CD8-positive, alpha-beta memory T cell (primary cell): ENCODE data around the gene IFT52. TPM values are rescaled to one million over a fixed set of nuclear protein-coding genes. Genes with fewer than 3 reads are reported as not detected.

Experiments used
- CTCF ChIA-PET: fragments of 350-600 bp; sonication (Branson Sonifier 250); formaldehyde crosslinking; loops from one replicate; lab custom pipeline; 2021; ENCODE audit warnings: antibody characterized with exemption; lab: Charles Lee
- POLR2A ChIA-PET: fragments of 350-600 bp; sonication (Branson Sonifier 250); formaldehyde crosslinking; loops from one replicate; lab custom pipeline; 2021; ENCODE audit warnings: antibody characterized with exemption; lab: Charles Lee
- DNase-seq, 5 donors: peaks; one replicate each; pipeline versions ENCODE4 v3.0.0 to v3.0.0-alpha.2; 2020 to 2022; ENCODE audit warnings: mixed read lengths in 1 of 5
- H3K27ac ChIP-seq: one replicate; pipeline ENCODE4 v1.7.0; 2013; ENCODE audit warnings: low read depth, mild to moderate bottlenecking, low read length, moderate library complexity
- H3K27me3 ChIP-seq: 2 replicates; pipeline ENCODE4 v1.7.0; 2013; ENCODE audit warnings: low read length, mild to moderate bottlenecking; ENCODE audit not compliant: insufficient read depth, poor library complexity, severe bottlenecking
- H3K36me3 ChIP-seq: 2 replicates; pipeline ENCODE4 v1.7.0; 2013; ENCODE audit warnings: mild to moderate bottlenecking, low read length, moderate library complexity; ENCODE audit not compliant: insufficient read depth
- H3K4me1 ChIP-seq: 2 replicates; pipeline ENCODE4 v1.7.0; 2013; ENCODE audit warnings: mild to moderate bottlenecking, low read length, moderate library complexity; ENCODE audit not compliant: insufficient read depth
- H3K4me3 ChIP-seq: 2 replicates; pipeline ENCODE4 v1.7.0; 2013; ENCODE audit warnings: mild to moderate bottlenecking, low read length
- H3K9me3 ChIP-seq: 2 replicates; pipeline ENCODE4 v1.7.0; 2013; ENCODE audit warnings: mild to moderate bottlenecking, low read length
- H3K27ac Mint-ChIP-seq, 8 donors: one replicate each; pipeline ENCODE4 v1.8.0; 2020 to 2021; ENCODE audit warnings: mixed read lengths in 8 of 8, mild to moderate bottlenecking in 6 of 8, inconsistent platforms in 3 of 8, moderate library complexity in 3 of 8
- H3K27me3 Mint-ChIP-seq, 2 donors: one replicate each; pipeline ENCODE4 v1.8.0; 2020 to 2021; ENCODE audit warnings: mixed read lengths in 2 of 2, mild to moderate bottlenecking in 1 of 2, moderate library complexity in 1 of 2
- H3K36me3 Mint-ChIP-seq, 3 donors: one replicate each; pipeline ENCODE4 v1.8.0; 2020 to 2021; ENCODE audit warnings: mixed read lengths in 3 of 3, inconsistent platforms in 1 of 3, mild to moderate bottlenecking in 1 of 3
- H3K4me1 Mint-ChIP-seq, 3 donors: one replicate each; pipeline ENCODE4 v1.8.0; 2020 to 2021; ENCODE audit warnings: mixed read lengths in 3 of 3, inconsistent platforms in 1 of 3, mild to moderate bottlenecking in 1 of 3
- H3K4me3 Mint-ChIP-seq, 7 donors: one replicate each; pipeline ENCODE4 v1.8.0; 2020 to 2021; ENCODE audit warnings: mixed read lengths in 7 of 7, mild to moderate bottlenecking in 6 of 7, moderate library complexity in 4 of 7, inconsistent platforms in 2 of 7
- H3K9me3 Mint-ChIP-seq, 5 donors: one replicate each; pipeline ENCODE4 v1.8.0; 2020 to 2022; ENCODE audit warnings: mixed read lengths in 5 of 5, mild to moderate bottlenecking in 3 of 5, moderate library complexity in 2 of 5, inconsistent platforms in 1 of 5
- polyA plus RNA-seq: library from polyadenylated mRNA; unstranded; fragments of 300-500 nt; fragmentation: Illumina TruSeq; gene quantifications from one replicate; pipeline ENCODE4 v1.2.3, GENCODE V29; 2021
- total RNA-seq, 2 experiments: library from RNA; stranded (reverse); gene quantifications; one replicate each; pipeline ENCODE4 v1.2.3, GENCODE V29; 2021

IFT52 gene
- total and polyA plus RNA-seq, 3 experiments from 2014 or later, result 20.2 to 31.6 (median 21.3) TPM

GRCh38 chr20:43570496-43570895 is 20.2 kb upstream of the IFT52 start:
- CTCF ChIA-PET, result no interaction called here
- peaks cover 0 to 5% of the 10 kb centered on the region in 2 donors for H3K27me3 Mint-ChIP-seq
- no peaks in the 10 kb centered on the region for H3K36me3 ChIP-seq

DNA sequence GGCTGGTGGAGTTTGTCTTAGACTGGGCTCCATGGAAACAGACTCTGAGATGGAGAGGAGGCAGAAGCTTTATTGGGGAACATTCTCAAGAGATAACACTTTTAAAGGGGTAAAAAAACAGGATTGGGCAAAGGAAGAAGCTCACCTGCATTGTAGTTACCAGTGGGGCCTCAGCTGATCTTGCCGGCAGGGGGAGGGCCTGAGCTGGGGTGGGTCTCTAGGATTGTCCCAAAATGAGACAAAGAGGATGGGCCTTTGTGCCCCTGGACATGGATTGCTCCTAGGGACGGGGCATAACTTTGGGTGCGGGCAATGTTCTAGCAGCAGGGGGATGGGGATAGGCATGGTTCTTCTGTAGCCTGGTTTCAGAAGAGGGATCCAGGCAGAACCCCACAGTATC is 19.4 kb upstream of the IFT52 start:
- Histone ChIP-seq H3K9me3 (no peaks in the 10 kb centered on the region), H3K4me3 (no peak overlapping the region), H3K27me3 (no peaks in the 10 kb centered on the region), H3K4me1 (no peaks in the 10 kb centered on the region), H3K36me3 (no peaks in the 10 kb centered on the region), H3K27ac (no peak overlapping the region)
- no peaks in the 10 kb centered on the region for H3K4me1 Mint-ChIP-seq
- CTCF ChIA-PET, result no interaction called here
- no peaks in the 10 kb centered on the region for H3K9me3 Mint-ChIP-seq
- H3K36me3 Mint-ChIP-seq, result peaks cover 0 to 2% (median 0%) of the 10 kb centered on the region in 3 donors
- POLR2A ChIA-PET, result no interaction called here
- DNase-seq, result no peak
- H3K27me3 Mint-ChIP-seq, result peaks cover 0 to 5% of the 10 kb centered on the region in 2 donors
- peak overlapping the region in 1 of 8 donors; percentile 73 for H3K27ac Mint-ChIP-seq
- no peak overlapping the region for H3K4me3 Mint-ChIP-seq

More at GRCh38 chr20:43570496-43570895, 20.2 kb upstream of the IFT52 start:
- Mint-ChIP-seq H3K27ac (no peak overlapping the region), H3K4me3 (no peak overlapping the region), H3K4me1 (no peaks in the 10 kb centered on the region), H3K9me3 (no peaks in the 10 kb centered on the region), H3K36me3 (peaks cover 0 to 2% (median 0%) of the 10 kb centered on the region in 3 donors)
- no peak overlapping the region for H3K4me3 ChIP-seq
- no peak for DNase-seq
- H3K27me3 ChIP-seq, result no peaks in the 10 kb centered on the region
- no peaks in the 10 kb centered on the region for H3K9me3 ChIP-seq
- POLR2A ChIA-PET, result no interaction called here
- H3K4me1 ChIP-seq, result no peaks in the 10 kb centered on the region
- H3K27ac ChIP-seq, result no peak overlapping the region

DNA sequence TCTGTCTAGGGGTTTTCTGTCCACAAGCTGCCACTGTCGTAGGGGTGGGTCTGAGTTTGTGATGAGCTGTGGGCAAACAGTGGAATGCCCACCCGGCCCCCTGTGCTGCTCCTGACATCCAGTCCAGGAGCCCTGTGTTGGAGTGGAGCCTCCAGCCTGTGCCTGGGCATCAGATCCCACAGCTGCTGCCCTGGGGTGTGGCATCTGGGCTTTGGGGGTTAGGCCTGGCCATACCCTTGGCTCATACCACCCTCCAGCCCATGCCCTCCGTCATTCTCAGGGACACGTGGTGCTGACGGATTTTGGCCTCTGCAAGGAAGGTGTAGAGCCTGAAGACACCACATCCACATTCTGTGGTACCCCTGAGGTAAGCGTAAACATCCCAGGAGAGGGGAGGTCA is 19.0 kb upstream of the IFT52 start:
- no peaks in the 10 kb centered on the region for H3K4me1 Mint-ChIP-seq
- Histone ChIP-seq H3K4me1 (no peaks in the 10 kb centered on the region), H3K27ac (no peak overlapping the region), H3K36me3 (no peaks in the 10 kb centered on the region), H3K4me3 (no peak overlapping the region), H3K27me3 (no peaks in the 10 kb centered on the region), H3K9me3 (no peaks in the 10 kb centered on the region)
- no peak for DNase-seq
- ChIA-PET POLR2A (no interaction called here), CTCF (no interaction called here)
- no peaks in the 10 kb centered on the region for H3K9me3 Mint-ChIP-seq
- no peak overlapping the region for H3K4me3 Mint-ChIP-seq
- H3K27ac Mint-ChIP-seq, result no peak overlapping the region
- peaks cover 0 to 5% of the 10 kb centered on the region in 2 donors for H3K27me3 Mint-ChIP-seq
- peaks cover 0 to 2% (median 0%) of the 10 kb centered on the region in 3 donors for H3K36me3 Mint-ChIP-seq

- Mint-ChIP-seq H3K27ac (no peak overlapping the region), H3K27me3 (peaks cover 0 to 3% of the 10 kb centered on the region in 2 donors), H3K36me3 (peaks cover 0 to 2% (median 0%) of the 10 kb centered on the region in 3 donors), H3K9me3 (no peaks in the 10 kb centered on the region), H3K4me3 (no peak overlapping the region), H3K4me1 (no peaks in the 10 kb centered on the region)
- Histone ChIP-seq H3K36me3 (no peaks in the 10 kb centered on the region), H3K9me3 (no peaks in the 10 kb centered on the region), H3K27ac (no peak overlapping the region), H3K4me3 (no peak overlapping the region), H3K4me1 (no peaks in the 10 kb centered on the region), H3K27me3 (no peaks in the 10 kb centered on the region)
- ChIA-PET POLR2A (no interaction called here), CTCF (no interaction called here)
- no peak for DNase-seq
These were observed 17.8 kb upstream of the IFT52 start for GRCh38 chr20:43572891-43573290.

GRCh38 chr20:43576108-43576507 is 14.6 kb upstream of the IFT52 start:
- Mint-ChIP-seq H3K27me3 (peaks cover 0 to 5% of the 10 kb centered on the region in 2 donors), H3K9me3 (no peaks in the 10 kb centered on the region), H3K4me1 (peaks cover 0 to 6% (median 0%) of the 10 kb centered on the region in 3 donors), H3K4me3 (no peak overlapping the region), H3K36me3 (peaks cover 0 to 1% (median 0%) of the 10 kb centered on the region in 3 donors), H3K27ac (peak overlapping the region in 1 of 8 donors; percentile 15)
- H3K9me3 ChIP-seq, result no peaks in the 10 kb centered on the region
- ChIA-PET CTCF (no interaction called here), POLR2A (interaction anchor here (0.6 kb wide), 1 partner anchor 77 kb away, joined by 3 read pairs; no protein-coding TSS in a partner anchor)
- no peak overlapping the region for H3K4me3 ChIP-seq
- no peak overlapping the region for H3K27ac ChIP-seq
- DNase-seq, result no peak
- no peaks in the 10 kb centered on the region for H3K4me1 ChIP-seq
- no peaks in the 10 kb centered on the region for H3K36me3 ChIP-seq
- no peaks in the 10 kb centered on the region for H3K27me3 ChIP-seq

- Mint-ChIP-seq H3K9me3 (no peaks in the 10 kb centered on the region), H3K36me3 (no peaks in the 10 kb centered on the region), H3K4me1 (peaks cover 0 to 6% (median 0%) of the 10 kb centered on the region in 3 donors), H3K27me3 (peaks cover 0 to 8% of the 10 kb centered on the region in 2 donors), H3K4me3 (no peak overlapping the region), H3K27ac (peak overlapping the region in 3 of 8 donors; percentile 60 to 79 (median 61))
- ChIA-PET CTCF (no interaction called here), POLR2A (interaction anchor here (1.0 kb wide), 1 partner anchor 11 kb away, joined by 3 read pairs; the partner anchor contains the start of gene IFT52)
- Histone ChIP-seq H3K4me1 (no peaks in the 10 kb centered on the region), H3K36me3 (no peaks in the 10 kb centered on the region), H3K27ac (peak overlapping the region; percentile 31), H3K9me3 (no peaks in the 10 kb centered on the region), H3K27me3 (no peaks in the 10 kb centered on the region), H3K4me3 (no peak overlapping the region)
- no peak for DNase-seq
These were observed 10.6 kb upstream of the IFT52 start for GRCh38 chr20:43579861-43580793.

- no peak for DNase-seq
- no peaks in the 10 kb centered on the region for H3K9me3 ChIP-seq
- Mint-ChIP-seq H3K27me3 (peaks cover 5 to 16% of the 10 kb centered on the region in 2 donors), H3K4me1 (peaks cover 0 to 6% (median 0%) of the 10 kb centered on the region in 3 donors), H3K9me3 (no peaks in the 10 kb centered on the region), H3K4me3 (no peak overlapping the region), H3K36me3 (no peaks in the 10 kb centered on the region), H3K27ac (no peak overlapping the region)
- H3K36me3 ChIP-seq, result no peaks in the 10 kb centered on the region
- CTCF ChIA-PET, result interaction anchor here (1.3 kb wide), 1 partner anchor 44 kb away, joined by 3 read pairs; no protein-coding TSS in a partner anchor
- H3K4me3 ChIP-seq, result no peak overlapping the region
- H3K27ac ChIP-seq, result peak overlapping the region; percentile 52
- H3K27me3 ChIP-seq, result no peaks in the 10 kb centered on the region
- no peaks in the 10 kb centered on the region for H3K4me1 ChIP-seq
- POLR2A ChIA-PET, result interaction anchor here (0.6 kb wide), 1 partner anchor 13 kb away, joined by 5 read pairs; no protein-coding TSS in a partner anchor
These were observed 7.4 kb upstream of the IFT52 start for GRCh38 chr20:43583133-43583864.
